K562 (cell line): Measurements from ENCODE around the gene TNIP2. TPM values are rescaled to one million over a fixed set of nuclear protein-coding genes. Genes with fewer than 3 reads are reported as not detected.

Experiments used
- ATAC-seq: fragments of 200-7000 bp; cut with Tn5 transposase; 3 replicates; pipeline ENCODE4 v1.9.1; 2020; ENCODE audit warnings: moderate library complexity
- BruUV-seq: library from RNA; stranded (reverse); fragments of 400-500 nt; replicated peaks from 2 replicates; lab custom pipeline; 2021; lab: Mats Ljungman, UMichigan
- CTCF ChIA-PET: fragments of 300-600 bp; formaldehyde crosslinking; extraction: SDS; loops from one replicate; lab custom pipeline; 2021; ENCODE audit warnings: low intra/inter-chr PET ratio; lab: Yijun Ruan, JAX
- POLR2A ChIA-PET: fragments of 300-600, 350-650 bp; sonication (Branson Sonifier 250); formaldehyde crosslinking; extraction: SDS; loops from one replicate; lab custom pipeline; 2021; ENCODE audit warnings: antibody characterized with exemption, inconsistent platforms; lab: Yijun Ruan, JAX
- DNase-seq, 4 experiments: peaks; one replicate each; pipeline versions ENCODE4 v3.0.0 to v3.0.0-alpha.2; 2011 to 2018; ENCODE audit warnings: low spot score in 3 of 4, mixed read lengths in 3 of 4; ENCODE audit errors: extremely low read depth in 1 of 4
- FAIRE-seq: peaks from 2 replicates; lab custom pipeline; 2011; peaks lifted over from hg19 to GRCh38; lab: Jason Lieb, UNC
- H2AFZ ChIP-seq: 2 replicates; pipeline ENCODE4 v1.6.0; 2011; ENCODE audit warnings: low read depth, low read length, control low read depth, inconsistent platforms
- H3K27ac ChIP-seq: fragments of 200-600 bp; 3 replicates; pipeline ENCODE4 v1.8.0; 2011; ENCODE audit warnings: low read depth, mild to moderate bottlenecking, control low read depth, inconsistent platforms, low read length, moderate library complexity, mixed read lengths; ENCODE audit errors: extremely low read depth
- H3K27me3 ChIP-seq, 2 experiments: fragments of 300-600 bp in 1 of 2; 2 replicates in 1 of 2; 3 replicates in 1 of 2; pipeline versions ENCODE4 v1.6.0 to v1.8.0; 2011; ENCODE audit warnings: inconsistent platforms in 2 of 2, low read length in 2 of 2, mild to moderate bottlenecking in 1 of 2, mixed read lengths in 1 of 2, moderate library complexity in 1 of 2; ENCODE audit not compliant: control insufficient read depth in 2 of 2, insufficient read depth in 2 of 2
- H3K36me3 ChIP-seq: fragments of 300-600 bp; 3 replicates; pipeline ENCODE4 v1.8.0; 2011; ENCODE audit warnings: mild to moderate bottlenecking, low read length, inconsistent platforms; ENCODE audit not compliant: control insufficient read depth, insufficient read depth
- H3K4me1 ChIP-seq, 2 experiments: fragments of 200-600 bp in 1 of 2; replicated peaks in 1 of 2; 2 replicates in 1 of 2; 3 replicates in 1 of 2; pipeline versions ENCODE4 v1.5.1 to v1.8.0; 2011; ENCODE audit warnings: inconsistent platforms in 2 of 2, low read length in 2 of 2, mild to moderate bottlenecking in 1 of 2, mixed read lengths in 1 of 2, moderate library complexity in 1 of 2; ENCODE audit not compliant: control insufficient read depth in 2 of 2, insufficient read depth in 2 of 2
- H3K4me2 ChIP-seq: 2 replicates; pipeline ENCODE4 v1.6.1; 2011; ENCODE audit warnings: low read length, control low read depth, inconsistent platforms, mixed read lengths; ENCODE audit not compliant: insufficient read depth
- H3K4me3 ChIP-seq: fragments of 200-600 bp; sonication (generic), shearing (Covaris generic); 2 replicates; pipeline ENCODE4 v1.5.1; 2016; ENCODE audit warnings: control low read depth, inconsistent platforms
- H3K79me2 ChIP-seq: fragments of 200-600 bp; 3 replicates; pipeline ENCODE4 v1.8.0; 2011; ENCODE audit warnings: low read length, inconsistent platforms; ENCODE audit not compliant: control insufficient read depth, insufficient read depth
- H3K9ac ChIP-seq, 2 experiments: 2 replicates each; pipeline versions ENCODE4 v1.6.0 to v1.6.1; 2011; ENCODE audit warnings: low read depth in 2 of 2, low read length in 2 of 2, control low read depth in 1 of 2, inconsistent platforms in 1 of 2, mild to moderate bottlenecking in 1 of 2, mixed read lengths in 1 of 2; ENCODE audit not compliant: insufficient read depth in 1 of 2
- H3K9me1 ChIP-seq: one replicate; pipeline ENCODE4 v1.6.0; 2011; ENCODE audit warnings: inconsistent platforms, mild to moderate bottlenecking, low read length, moderate library complexity; ENCODE audit not compliant: control insufficient read depth, insufficient read depth
- H3K9me3 ChIP-seq: replicated peaks from 2 replicates; pipeline ENCODE4 v1.5.1; 2011; ENCODE audit warnings: low read depth, low read length, inconsistent platforms; ENCODE audit not compliant: control insufficient read depth, insufficient read depth
- H4K20me1 ChIP-seq: replicated peaks from 2 replicates; pipeline ENCODE4 v1.6.1; 2011; ENCODE audit warnings: low read length, inconsistent platforms, mixed read lengths; ENCODE audit not compliant: control insufficient read depth, insufficient read depth
- DPF2 ChIP-seq: fragments of 450-650 bp; IDR thresholded peaks from 2 replicates; pipeline ENCODE4 v1.6.1; 2016
- GABPB2 ChIP-seq: fragments of 250-450 bp; sonication (Bioruptor Pico); conservative IDR thresholded peaks from 2 replicates; pipeline ENCODE4 v1.5.1; 2021; ENCODE audit warnings: mild to moderate bottlenecking
- GTF2E2 ChIP-seq: fragments of 200-800 bp; sonication (Bioruptor generic); IDR thresholded peaks from 2 replicates; pipeline ENCODE4 v1.6.1; 2016; ENCODE audit warnings: missing genetic modification characterization, missing compliant biosample characterization
- HMG20A ChIP-seq: fragments of 450-650 bp; formaldehyde crosslinking; conservative IDR thresholded peaks from 2 replicates; pipeline ENCODE4 v1.4.0; 2020; ENCODE audit warnings: mild to moderate bottlenecking, mixed read lengths
- MECOM ChIP-seq: fragments of 250-450 bp; sonication (Bioruptor Pico); IDR thresholded peaks from 2 replicates; pipeline ENCODE4 v1.8.0; 2022; ENCODE audit warnings: inconsistent platforms
- NELFE ChIP-seq: IDR thresholded peaks from 2 replicates; pipeline ENCODE4 v1.6.1; 2011; ENCODE audit warnings: mild to moderate bottlenecking; ENCODE audit not compliant: insufficient read depth, insufficient read length
- PML ChIP-seq: IDR thresholded peaks from 2 replicates; pipeline ENCODE4 v1.6.1; 2012; ENCODE audit warnings: low read length, inconsistent platforms
- SAFB2 ChIP-seq: fragments of 200-400 bp; formaldehyde crosslinking; IDR thresholded peaks from 2 replicates; pipeline ENCODE4 v1.6.1; 2018; ENCODE audit warnings: borderline replicate concordance, low read length, low read depth, moderate library complexity; ENCODE audit not compliant: severe bottlenecking
- SMAD2 ChIP-seq: fragments of 150-350 bp; IDR thresholded peaks from 2 replicates; pipeline ENCODE4 v1.6.1; 2014; ENCODE audit warnings: low read depth, mild to moderate bottlenecking, low read length
- TEAD1 ChIP-seq, 2 experiments: fragments of 450-650 bp in 1 of 2; sonication (generic) in 1 of 2; formaldehyde crosslinking; IDR thresholded peaks; 2 replicates each; pipeline versions ENCODE4 v1.4.0 to v1.8.0; 2020 to 2022; ENCODE audit warnings: mild to moderate bottlenecking in 2 of 2, missing genetic modification reagents in 1 of 2
- TEAD2 ChIP-seq: fragments of 450-650 bp; IDR thresholded peaks from 2 replicates; pipeline ENCODE4 v1.6.1; 2016; ENCODE audit warnings: missing genetic modification characterization, control low read depth, missing compliant biosample characterization
- ZNF212 ChIP-seq: fragments of 450-650 bp; formaldehyde crosslinking; IDR thresholded peaks from 2 replicates; pipeline ENCODE4 v1.4.0; 2020; ENCODE audit warnings: mild to moderate bottlenecking
- ZNF586 ChIP-seq: fragments of 450-650 bp; formaldehyde crosslinking; conservative IDR thresholded peaks from 2 replicates; pipeline ENCODE4 v1.4.0; 2020; ENCODE audit warnings: mild to moderate bottlenecking, moderate library complexity
- WGBS: fragments of 100-300 bp; shearing (Covaris generic); methylation state at CpG from one replicate; pipeline ENCODE4 v1.1.6; 2016; ENCODE audit warnings: low coverage, mixed read lengths; ENCODE audit not compliant: insufficient coverage; ENCODE audit errors: missing lambda C conversion rate; 5-methylcytosine and 5-hydroxymethylcytosine counted together
- in situ Hi-C: fragments of 300-500 bp; cut with MboI; formaldehyde crosslinking; loops from 4 replicates; pipeline ENCODE4 v1.15.0; 2018; ENCODE audit warnings: inconsistent platforms, mixed read lengths
- intact Hi-C: fragments of 100-400 bp; cut with micrococcal nuclease; formaldehyde crosslinking; loops from 2 replicates; pipeline ENCODE4 v1.14.2; 2022
- polyA plus RNA-seq, 8 experiments: library from polyadenylated mRNA; depleted of rRNA in 4 of 8; stranded (reverse) in 5 of 8; unstranded in 3 of 8; fragments of >200 nt; fragmentation: Nextera tagmentation in 2 of 8; fragmentation: Illumina TruSeq in 1 of 8; extraction: Ambion mirVana in 2 of 8; extraction: Trizol in 1 of 8; gene quantifications; 2 replicates each; pipeline versions ENCODE4 v1.2.1 to v1.2.3, GENCODE V29; 2011 to 2014; ENCODE audit warnings: inconsistent platforms in 1 of 8, missing spikeins in 1 of 8
- total RNA-seq, 7 experiments: library from RNA; depleted of rRNA in 6 of 7; stranded (reverse); fragments of >200 nt in 6 of 7; fragmentation: Illumina TruSeq in 2 of 7; extraction: Trizol in 2 of 7; gene quantifications; 2 replicates each; pipeline versions ENCODE4 v1.2.1 to v1.2.3, GENCODE V29; 2011 to 2021; ENCODE audit warnings: low replicate concordance in 1 of 7
- TF ChIP-seq, protein P1 (sequence below), 2 experiments: fragments of 250-450 bp in 1 of 2; fragments of 450-650 bp in 1 of 2; sonication (Bioruptor Pico) in 1 of 2; IDR thresholded peaks; 2 replicates each; pipeline versions ENCODE4 v1.6.1 to v1.8.0; 2016 to 2021; ENCODE audit warnings: mild to moderate bottlenecking in 2 of 2, moderate library complexity in 2 of 2, missing compliant biosample characterization in 1 of 2, missing genetic modification characterization in 1 of 2
- TF ChIP-seq, protein P2 (sequence below): IDR thresholded peaks from 2 replicates; pipeline ENCODE4 v1.6.1; 2012; ENCODE audit warnings: low read depth, low read length, improper control_type of control experiment, borderline replicate concordance
- TF ChIP-seq, protein P3 (sequence below): fragments of 250-450 bp; sonication (Bioruptor Pico); IDR thresholded peaks from 2 replicates; pipeline ENCODE4 v1.5.1; 2021; ENCODE audit warnings: mild to moderate bottlenecking

The TNIP2 gene
- total and polyA plus RNA-seq, 9 of the 15 experiments (the other 6 are each of a cell fraction or from before 2014, with no cell fraction given): 0.61 to 42.6 (median 19.5) TPM

DNA sequence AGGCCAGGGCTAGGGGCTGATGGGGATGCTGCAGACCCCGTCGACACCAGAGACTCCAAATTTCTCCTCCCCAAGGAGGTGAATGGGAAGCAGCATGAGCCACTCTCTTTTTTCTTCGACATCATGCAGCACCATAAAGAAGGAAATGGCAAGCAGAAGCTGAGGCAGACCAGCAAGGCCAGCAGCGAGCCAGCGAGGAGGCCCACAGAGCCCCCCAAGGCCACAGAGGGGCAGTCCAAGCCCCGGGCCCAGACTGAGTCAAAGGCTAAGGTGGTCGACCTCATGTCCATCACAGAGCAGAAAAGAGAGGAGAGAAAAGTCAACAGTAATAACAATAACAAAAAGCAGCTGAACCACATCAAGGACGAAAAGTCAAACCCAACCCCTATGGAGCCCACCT lies 56.1 kb downstream of the TNIP2 start:
- ATAC-seq (no peak), DNase-seq (no peak), FAIRE-seq (no peak)
- Histone ChIP-seq H3K4me3 (no peak overlapping the region), H4K20me1 (no peaks in the 10 kb centered on the region), H3K9me1 (no peaks in the 10 kb centered on the region), H3K9ac (no peak overlapping the region), H3K27ac (no peak overlapping the region), H3K9me3 (no peaks in the 10 kb centered on the region), H3K79me2 (no peaks in the 10 kb centered on the region), H2AFZ (no peak overlapping the region), H3K4me2 (no peak overlapping the region), H3K27me3 (no peaks in the 10 kb centered on the region), H3K36me3 (peaks cover 92% of the 10 kb centered on the region; the same call in 2 of the 3 replicates), H3K4me1 (no peaks in the 10 kb centered on the region)
- in situ Hi-C loops: no loop called here
- TSS peak; percentile 42 for BruUV-seq
- CTCF ChIA-PET: interaction anchor here (0.6 kb wide), 1 partner anchor 234 kb away, joined by 4 read pairs; no protein-coding TSS in a partner anchor
- TF ChIP-seq TEAD2 (tag) (no peak), GABPB2 (no peak), TEAD1 (CRISPR knock-in tag; IDR thresholded peaks at IDR 0.05) (no peak), ZNF212 (CRISPR knock-in tag) (no peak), ZNF586 (no peak), HMG20A (CRISPR knock-in tag) (no peak), NELFE (no peak), MECOM (CRISPR knock-in tag) (no peak), GTF2E2 (tag) (no peak), SAFB2 (no peak), PML (no peak), SMAD2 (no peak), DPF2 (no peak)
- TF ChIP-seq, protein P1, sequence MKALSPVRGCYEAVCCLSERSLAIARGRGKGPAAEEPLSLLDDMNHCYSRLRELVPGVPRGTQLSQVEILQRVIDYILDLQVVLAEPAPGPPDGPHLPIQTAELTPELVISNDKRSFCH (CRISPR knock-in tag; IDR thresholded peaks at IDR 0.05): no peak
- TF ChIP-seq, protein P1 (tag; IDR thresholded peaks at IDR 0.05): no peak
- TF ChIP-seq, protein P2, sequence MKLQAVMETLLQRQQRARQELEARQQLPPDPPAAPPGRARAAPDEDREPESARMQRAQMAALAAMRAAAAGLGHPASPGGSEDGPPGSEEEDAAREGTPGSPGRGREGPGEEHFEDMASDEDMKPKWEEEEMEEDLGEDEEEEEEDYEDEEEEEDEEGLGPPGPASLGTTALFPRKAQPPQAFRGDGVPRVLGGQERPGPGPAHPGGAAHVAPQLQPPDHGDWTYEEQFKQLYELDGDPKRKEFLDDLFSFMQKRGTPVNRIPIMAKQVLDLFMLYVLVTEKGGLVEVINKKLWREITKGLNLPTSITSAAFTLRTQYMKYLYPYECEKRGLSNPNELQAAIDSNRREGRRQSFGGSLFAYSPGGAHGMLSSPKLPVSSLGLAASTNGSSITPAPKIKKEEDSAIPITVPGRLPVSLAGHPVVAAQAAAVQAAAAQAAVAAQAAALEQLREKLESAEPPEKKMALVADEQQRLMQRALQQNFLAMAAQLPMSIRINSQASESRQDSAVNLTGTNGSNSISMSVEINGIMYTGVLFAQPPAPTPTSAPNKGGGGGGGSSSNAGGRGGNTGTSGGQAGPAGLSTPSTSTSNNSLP: no peak
- TF ChIP-seq, protein P3, sequence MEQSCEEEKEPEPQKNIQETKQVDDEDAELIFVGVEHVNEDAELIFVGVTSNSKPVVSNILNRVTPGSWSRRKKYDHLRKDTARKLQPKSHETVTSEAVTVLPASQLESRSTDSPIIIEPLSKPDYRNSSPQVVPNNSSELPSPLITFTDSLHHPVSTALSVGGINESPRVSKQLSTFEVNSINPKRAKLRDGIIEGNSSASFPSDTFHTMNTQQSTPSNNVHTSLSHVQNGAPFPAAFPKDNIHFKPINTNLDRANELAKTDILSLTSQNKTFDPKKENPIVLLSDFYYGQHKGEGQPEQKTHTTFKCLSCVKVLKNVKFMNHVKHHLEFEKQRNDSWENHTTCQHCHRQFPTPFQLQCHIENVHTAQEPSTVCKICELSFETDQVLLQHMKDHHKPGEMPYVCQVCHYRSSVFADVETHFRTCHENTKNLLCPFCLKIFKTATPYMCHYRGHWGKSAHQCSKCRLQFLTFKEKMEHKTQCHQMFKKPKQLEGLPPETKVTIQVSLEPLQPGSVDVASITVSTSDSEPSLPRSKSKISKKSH: no peak
- 89% methylated on average over 7 of the region's 8 CpGs for WGBS
- intact Hi-C loops: no loop called here
- POLR2A ChIA-PET: interaction anchor here (0.7 to 0.9 kb wide), 3 partner anchors 10 to 91 kb away, joined by 3 read pairs; no protein-coding TSS in a partner anchor
